ENCODE measurements around the gene SVOP. TPM values are rescaled to one million over a fixed set of nuclear protein-coding genes. Genes with fewer than 3 reads are reported as not detected.
"Not testable (repeated sequence)": the region's sequence is repeated elsewhere in the genome, so short reads cannot be mapped to it uniquely, and the experiment has no call there.

Gene SVOP
- total and polyA plus RNA-seq, 2 experiments from 2014 or later = not detected

- no peaks in the 10 kb centered on the region for H3K79me2 ChIP-seq (ENCODE audit: insufficient read depth)
- H3K27ac ChIP-seq = no peak overlapping the region
- no peaks in the 10 kb centered on the region for H3F3A ChIP-seq (ENCODE audit: insufficient read depth)
- no peaks in the 10 kb centered on the region for H3K9me2 ChIP-seq (ENCODE audit: insufficient read depth)
- H4K20me1 ChIP-seq (ENCODE audit: insufficient read depth) = no peaks in the 10 kb centered on the region
- no peak for TF ChIP-seq EZH2phosphoT487 (IDR thresholded peaks at IDR 0.05; ENCODE audit: insufficient read depth, low read depth)
- TF ChIP-seq EZH2 (IDR thresholded peaks at IDR 0.05; ENCODE audit: insufficient read depth, poor library complexity, severe bottlenecking) = no peak
- no peaks in the 10 kb centered on the region for H3K4me1 ChIP-seq (ENCODE audit: insufficient read depth)
- no peaks in the 10 kb centered on the region for H3K36me3 ChIP-seq (ENCODE audit: low read depth)
- no peak overlapping the region for H3K9ac ChIP-seq
- no peak overlapping the region for H3K4me2 ChIP-seq (ENCODE audit: unreplicated experiment)
- H3K9me3 ChIP-seq (ENCODE audit: low read depth) = no peaks in the 10 kb centered on the region
- no peak overlapping the region for H2AFZ ChIP-seq
- no peak overlapping the region for H3K4me3 ChIP-seq
- no peaks in the 10 kb centered on the region; the same call in 1 of the 2 replicates for H3K27me3 ChIP-seq (replicated peaks; ENCODE audit: insufficient read depth)
- in situ Hi-C loops (cut with MboI) = no loop called here
- DNase-seq = no peak
- 48% methylated on average over 2 of the region's 2 CpGs for WGBS, 2 experiments (ENCODE audit: low coverage in 1 of 2, low lambda C conversion rate in 2 of 2, missing lambda C conversion rate in 2 of 2)
Observed at GRCh38 chr12:109029411-109029810, 8.5 kb upstream of the SVOP start.

DNA sequence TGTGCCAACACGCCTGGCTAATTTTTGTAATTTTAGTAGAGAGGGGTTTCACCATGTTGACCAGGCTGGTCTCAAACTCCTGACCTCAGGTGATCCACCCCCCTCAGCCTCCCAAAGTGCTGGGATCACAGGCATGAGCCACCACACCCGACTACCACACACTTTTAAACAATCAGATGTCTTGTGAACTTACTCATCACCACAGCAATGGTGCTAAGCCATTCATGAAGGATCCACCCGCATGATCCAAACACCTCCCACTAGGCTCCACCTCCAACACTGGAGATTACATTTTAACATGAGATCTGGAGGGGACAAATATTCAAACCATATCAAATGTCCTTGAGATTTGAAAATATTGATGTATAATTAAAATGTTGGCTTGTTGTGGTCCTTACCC, 7.8 kb upstream of the SVOP start:
- H3K36me3 ChIP-seq (ENCODE audit: low read depth); H3K4me3 ChIP-seq; H3K27ac ChIP-seq; H3K27me3 ChIP-seq (replicated peaks; ENCODE audit: insufficient read depth); H3F3A ChIP-seq (ENCODE audit: insufficient read depth); H3K9ac ChIP-seq; H3K9me2 ChIP-seq (ENCODE audit: insufficient read depth); H3K4me2 ChIP-seq (ENCODE audit: unreplicated experiment); H4K20me1 ChIP-seq (ENCODE audit: insufficient read depth); H3K79me2 ChIP-seq (ENCODE audit: insufficient read depth); in situ Hi-C loops (cut with MboI); H2AFZ ChIP-seq; H3K4me1 ChIP-seq (ENCODE audit: insufficient read depth); H3K9me3 ChIP-seq (ENCODE audit: low read depth): not testable (repeated sequence)
- 10 to 13% methylated on average over 3 of the region's 3 CpGs for WGBS, 2 experiments (ENCODE audit: low coverage in 1 of 2, low lambda C conversion rate in 2 of 2, missing lambda C conversion rate in 2 of 2)
- DNase-seq = peak; percentile 8

DNA sequence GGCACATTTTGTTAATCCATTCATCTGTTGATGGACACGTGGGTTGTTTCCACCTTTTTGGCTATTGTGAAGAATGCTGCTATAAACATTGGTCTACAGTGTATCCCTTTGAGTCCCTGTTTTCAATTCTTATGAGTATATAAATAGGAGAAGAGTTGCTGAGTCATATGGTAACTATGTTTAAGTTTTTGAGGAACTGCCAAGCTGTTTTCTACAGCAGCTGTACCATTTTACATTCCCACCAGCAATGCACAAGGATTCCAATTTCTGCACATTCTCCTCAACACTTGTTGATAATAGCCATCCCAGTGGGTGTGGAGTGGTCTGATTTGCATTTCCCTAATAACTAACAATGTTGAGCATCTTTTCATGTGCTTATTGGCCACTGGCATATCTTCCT, 6.9 kb upstream of the SVOP start:
- Histone ChIP-seq H3K79me2 (ENCODE audit: insufficient read depth) (no peaks in the 10 kb centered on the region), H3K4me3 (no peak overlapping the region), H3K9me2 (ENCODE audit: insufficient read depth) (no peaks in the 10 kb centered on the region), H3K36me3 (ENCODE audit: low read depth) (no peaks in the 10 kb centered on the region), H3K27me3 (replicated peaks; ENCODE audit: insufficient read depth) (no peaks in the 10 kb centered on the region), H3K4me1 (ENCODE audit: insufficient read depth) (no peaks in the 10 kb centered on the region), H3K27ac (no peak overlapping the region), H2AFZ (no peak overlapping the region), H4K20me1 (ENCODE audit: insufficient read depth) (no peaks in the 10 kb centered on the region), H3F3A (ENCODE audit: insufficient read depth) (no peaks in the 10 kb centered on the region), H3K9me3 (ENCODE audit: low read depth) (no peaks in the 10 kb centered on the region), H3K9ac (no peak overlapping the region), H3K4me2 (ENCODE audit: unreplicated experiment) (no peak overlapping the region)
- 0% methylated on average over 1 of the region's 1 CpG for WGBS, 2 experiments (ENCODE audit: low coverage in 1 of 2, low lambda C conversion rate in 2 of 2, missing lambda C conversion rate in 2 of 2)
- peak; percentile 11 for DNase-seq
- in situ Hi-C loops (cut with MboI) = no loop called here
- TF ChIP-seq EZH2phosphoT487 (IDR thresholded peaks at IDR 0.05; ENCODE audit: insufficient read depth, low read depth) (no peak), EZH2 (IDR thresholded peaks at IDR 0.05; ENCODE audit: insufficient read depth, poor library complexity, severe bottlenecking) (no peak)

DNA sequence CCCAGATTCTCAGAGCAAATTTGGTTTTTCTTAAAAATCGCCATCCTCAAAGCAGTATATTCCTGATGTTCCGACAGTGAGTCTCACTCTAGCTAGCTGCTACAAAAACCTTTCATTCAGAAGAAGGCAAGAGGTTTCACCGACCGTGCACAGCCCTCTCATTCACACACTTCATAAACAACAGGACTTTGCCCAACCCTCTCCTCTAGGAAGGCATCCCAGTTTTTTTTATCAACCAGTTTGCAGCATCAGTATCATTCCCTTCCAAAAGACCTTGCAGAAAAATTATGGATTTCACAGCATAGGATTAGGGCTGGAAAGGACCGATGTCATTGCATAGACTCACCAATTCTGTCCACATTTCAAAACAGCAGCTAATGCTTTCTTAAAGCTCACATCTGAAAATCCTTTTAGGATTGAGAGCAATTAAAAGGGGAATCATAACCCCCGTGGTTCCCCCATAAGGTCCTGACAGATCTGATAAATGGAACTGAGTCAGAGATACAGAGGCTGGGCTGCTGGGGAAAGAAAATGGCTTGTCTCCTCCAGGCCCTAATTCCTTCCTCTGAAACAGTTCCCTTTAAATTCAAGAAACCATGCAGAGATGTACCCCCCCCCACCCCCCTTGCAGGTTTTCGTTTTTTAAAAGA, 597 bp downstream of the SVOP start:
- no peaks in the 10 kb centered on the region for H3K4me1 ChIP-seq (ENCODE audit: insufficient read depth)
- H3K4me2 ChIP-seq (ENCODE audit: unreplicated experiment) = no peak overlapping the region
- no peaks in the 10 kb centered on the region for H4K20me1 ChIP-seq (ENCODE audit: insufficient read depth)
- 43 to 45% methylated on average over 7 of the region's 7 CpGs for WGBS, 2 experiments (ENCODE audit: low coverage in 1 of 2, low lambda C conversion rate in 2 of 2, missing lambda C conversion rate in 2 of 2)
- no peak overlapping the region for H3K4me3 ChIP-seq
- no peaks in the 10 kb centered on the region for H3F3A ChIP-seq (ENCODE audit: insufficient read depth)
- H3K9me3 ChIP-seq (ENCODE audit: low read depth) = no peaks in the 10 kb centered on the region
- H3K27me3 ChIP-seq (replicated peaks; ENCODE audit: insufficient read depth) = no peaks in the 10 kb centered on the region
- no peak for TF ChIP-seq EZH2 (IDR thresholded peaks at IDR 0.05; ENCODE audit: insufficient read depth, poor library complexity, severe bottlenecking)
- no peak for TF ChIP-seq EZH2phosphoT487 (IDR thresholded peaks at IDR 0.05; ENCODE audit: insufficient read depth, low read depth)
- H3K36me3 ChIP-seq (ENCODE audit: low read depth) = no peaks in the 10 kb centered on the region
- in situ Hi-C loops (cut with MboI) = no loop called here
- no peaks in the 10 kb centered on the region for H3K79me2 ChIP-seq (ENCODE audit: insufficient read depth)
- no peaks in the 10 kb centered on the region for H3K9me2 ChIP-seq (ENCODE audit: insufficient read depth)
- no peak overlapping the region for H2AFZ ChIP-seq
- no peak for DNase-seq
- no peak overlapping the region for H3K9ac ChIP-seq
- H3K27ac ChIP-seq = no peak overlapping the region

DNA sequence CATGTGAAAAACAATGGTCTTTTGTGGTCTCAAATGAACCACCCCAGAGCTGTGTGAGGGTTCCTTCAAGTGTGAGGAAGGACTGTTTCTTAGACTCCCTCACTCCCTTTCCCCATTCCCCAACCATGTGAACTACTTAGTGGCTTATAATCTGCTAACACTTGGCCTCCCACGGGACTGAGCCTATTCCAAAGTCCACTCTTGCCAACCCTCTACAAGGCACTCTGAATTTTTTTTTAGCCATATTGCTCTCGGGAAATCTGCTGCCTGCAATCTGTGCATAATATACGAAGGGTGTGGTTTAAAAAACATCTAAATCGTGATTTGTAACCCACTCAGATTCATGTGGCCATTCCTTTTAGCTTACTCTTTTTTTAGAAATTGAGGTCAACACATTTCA, 2.6 kb downstream of the SVOP start:
- Histone ChIP-seq H3K9me2 (ENCODE audit: insufficient read depth) (no peaks in the 10 kb centered on the region), H3K4me1 (ENCODE audit: insufficient read depth) (no peaks in the 10 kb centered on the region), H3K9ac (no peak overlapping the region), H3K4me2 (ENCODE audit: unreplicated experiment) (no peak overlapping the region), H3K27me3 (replicated peaks; ENCODE audit: insufficient read depth) (no peaks in the 10 kb centered on the region), H3K36me3 (ENCODE audit: low read depth) (no peaks in the 10 kb centered on the region), H3K27ac (no peak overlapping the region), H3K9me3 (ENCODE audit: low read depth) (no peaks in the 10 kb centered on the region), H2AFZ (no peak overlapping the region), H4K20me1 (ENCODE audit: insufficient read depth) (no peaks in the 10 kb centered on the region), H3K79me2 (ENCODE audit: insufficient read depth) (no peaks in the 10 kb centered on the region), H3K4me3 (no peak overlapping the region), H3F3A (ENCODE audit: insufficient read depth) (no peaks in the 10 kb centered on the region)
- TF ChIP-seq EZH2 (IDR thresholded peaks at IDR 0.05; ENCODE audit: insufficient read depth, poor library complexity, severe bottlenecking) = no peak
- no peak for TF ChIP-seq EZH2phosphoT487 (IDR thresholded peaks at IDR 0.05; ENCODE audit: insufficient read depth, low read depth)
- DNase-seq = no peak
- in situ Hi-C loops (cut with MboI) = no loop called here
- 6 to 12% methylated on average over 4 of the region's 4 CpGs for WGBS, 2 experiments (ENCODE audit: low coverage in 1 of 2, low lambda C conversion rate in 2 of 2, missing lambda C conversion rate in 2 of 2)
